H1 (cell line): Measurements from ENCODE around the gene TFF1. TPM values are rescaled to one million over a fixed set of nuclear protein-coding genes. Genes with fewer than 3 reads are reported as not detected.

Source experiments
- CTCF ChIA-PET: fragments of 300-600 bp; sonication (Branson Sonifier 250); formaldehyde crosslinking; loops from one replicate; lab custom pipeline; 2021; ENCODE audit not compliant: partially characterized antibody; lab: Charles Lee
- POLR2A ChIA-PET: fragments of 300-600 bp; sonication (Branson Sonifier 250); formaldehyde crosslinking; loops from one replicate; lab custom pipeline; 2021; ENCODE audit warnings: inconsistent platforms; ENCODE audit not compliant: partially characterized antibody; lab: Charles Lee
- DNase-seq, 2 experiments: peaks; one replicate each; pipeline versions ENCODE4 v3.0.0 to v3.0.0-alpha.2; 2010 to 2022; ENCODE audit warnings: low spot score in 2 of 2, low read depth in 1 of 2, mixed read lengths in 1 of 2
- FAIRE-seq: peaks from 2 replicates; lab custom pipeline; 2011; peaks lifted over from hg19 to GRCh38; lab: Jason Lieb, UNC
- H2AFZ ChIP-seq: 2 replicates; pipeline ENCODE4 v1.8.1; 2012; ENCODE audit warnings: low read length, inconsistent platforms
- H2AK5ac ChIP-seq: 2 replicates; pipeline ENCODE4 v1.6.1; 2013; ENCODE audit warnings: low read depth, low read length
- H2BK120ac ChIP-seq: replicated peaks from 2 replicates; pipeline ENCODE3; 2013; ENCODE audit warnings: low read depth, low read length, inconsistent platforms
- H2BK12ac ChIP-seq: 2 replicates; pipeline ENCODE4 v1.6.1; 2013; ENCODE audit warnings: low read depth, low read length
- H2BK15ac ChIP-seq: 2 replicates; pipeline ENCODE4 v1.6.1; 2013; ENCODE audit warnings: low read length
- H2BK20ac ChIP-seq: 2 replicates; pipeline ENCODE4 v1.6.1; 2013; ENCODE audit warnings: low read length
- H2BK5ac ChIP-seq: 2 replicates; pipeline ENCODE4 v1.6.1; 2013; ENCODE audit warnings: low read depth, low read length
- H3K14ac ChIP-seq: 2 replicates; pipeline ENCODE4 v1.6.1; 2013; ENCODE audit warnings: inconsistent platforms; ENCODE audit not compliant: insufficient read length
- H3K18ac ChIP-seq: 2 replicates; pipeline ENCODE4 v1.6.1; 2013; ENCODE audit warnings: low read length; ENCODE audit errors: extremely low read depth
- H3K23ac ChIP-seq: 2 replicates; pipeline ENCODE4 v1.6.1; 2013; ENCODE audit warnings: inconsistent platforms; ENCODE audit not compliant: insufficient read length
- H3K23me2 ChIP-seq: 2 replicates; pipeline ENCODE4 v1.6.1; 2013; ENCODE audit warnings: low read depth, low read length
- H3K27ac ChIP-seq: 2 replicates; pipeline ENCODE4 v1.6.1; 2011; ENCODE audit warnings: low read depth, low read length, inconsistent platforms
- H3K27me3 ChIP-seq, 4 experiments: replicated peaks in 1 of 4; 1 replicate in 1 of 4; 2 replicates in 3 of 4; pipeline versions ENCODE4 v1.6.1 to v1.8.1; 2011 to 2013; ENCODE audit warnings: low read length in 3 of 4, mild to moderate bottlenecking in 3 of 4, inconsistent platforms in 2 of 4, mixed read lengths in 2 of 4, moderate library complexity in 1 of 4; ENCODE audit not compliant: control insufficient read depth in 3 of 4, insufficient read depth in 3 of 4; ENCODE audit errors: extremely low read depth in 1 of 4
- H3K36me3 ChIP-seq, 4 experiments: 2 replicates each; pipeline versions ENCODE4 v1.6.1 to v1.8.1; 2011 to 2013; ENCODE audit warnings: mild to moderate bottlenecking in 4 of 4, low read length in 3 of 4, moderate library complexity in 2 of 4, control low read depth in 1 of 4, inconsistent platforms in 1 of 4; ENCODE audit not compliant: insufficient read depth in 4 of 4, control insufficient read depth in 2 of 4
- H3K4ac ChIP-seq: replicated peaks from 2 replicates; pipeline ENCODE3; 2013; ENCODE audit warnings: low read length, low read depth, mixed read lengths, inconsistent platforms; ENCODE audit not compliant: insufficient read length
- H3K4me1 ChIP-seq, 4 experiments: replicated peaks in 1 of 4; 1 replicate in 1 of 4; 2 replicates in 3 of 4; pipeline versions ENCODE4 v1.6.1 to v1.8.1; 2011 to 2013; ENCODE audit warnings: low read length in 3 of 4, inconsistent platforms in 2 of 4, mixed read lengths in 1 of 4; ENCODE audit not compliant: insufficient read depth in 4 of 4, control insufficient read depth in 3 of 4
- H3K4me2 ChIP-seq, 2 experiments: 2 replicates each; pipeline versions ENCODE4 v1.6.1 to v1.8.1; 2011 to 2013; ENCODE audit warnings: low read depth in 2 of 2, low read length in 2 of 2, control low read depth in 1 of 2, inconsistent platforms in 1 of 2, mild to moderate bottlenecking in 1 of 2; ENCODE audit not compliant: insufficient read depth in 1 of 2
- H3K4me3 ChIP-seq, 4 experiments: fragments of 200-600, 300-600 bp in 1 of 4; sonication (generic), shearing (Covaris generic), sonication (Bioruptor Twin) in 1 of 4; 2 replicates each; pipeline versions ENCODE4 v1.5.1 to v1.8.1; 2011 to 2016; ENCODE audit warnings: low read length in 4 of 4, low read depth in 3 of 4, control low read depth in 2 of 4, inconsistent platforms in 2 of 4, mild to moderate bottlenecking in 2 of 4, mixed read lengths in 1 of 4, moderate library complexity in 1 of 4; ENCODE audit not compliant: insufficient read depth in 2 of 4; ENCODE audit errors: extremely low read depth in 1 of 4
- H3K56ac ChIP-seq: replicated peaks from 2 replicates; pipeline ENCODE3; 2013; ENCODE audit warnings: low read depth, mild to moderate bottlenecking, mixed read lengths, low read length, inconsistent platforms; ENCODE audit not compliant: insufficient read length
- H3K79me1 ChIP-seq: 2 replicates; pipeline ENCODE4 v1.6.1; 2013; ENCODE audit warnings: low read depth, low read length, control low read depth
- H3K79me2 ChIP-seq, 2 experiments: 2 replicates each; pipeline versions ENCODE4 v1.6.1 to v1.8.1; 2012 to 2013; ENCODE audit warnings: low read length in 2 of 2, mild to moderate bottlenecking in 2 of 2, inconsistent platforms in 1 of 2; ENCODE audit not compliant: insufficient read depth in 2 of 2, control insufficient read depth in 1 of 2
- H3K9ac ChIP-seq, 4 experiments: replicated peaks in 1 of 4; 1 replicate in 1 of 4; 2 replicates in 3 of 4; pipeline versions ENCODE4 v1.6.1 to v1.8.1; 2011 to 2013; ENCODE audit warnings: low read depth in 3 of 4, low read length in 3 of 4, control low read depth in 2 of 4, mild to moderate bottlenecking in 2 of 4, moderate library complexity in 2 of 4, inconsistent platforms in 1 of 4; ENCODE audit errors: extremely low read depth in 1 of 4
- H3K9me3 ChIP-seq, 2 experiments: 2 replicates each; pipeline versions ENCODE4 v1.6.1 to v1.8.1; 2012 to 2013; ENCODE audit warnings: mild to moderate bottlenecking in 2 of 2, moderate library complexity in 2 of 2, control low read depth in 1 of 2, inconsistent platforms in 1 of 2, low read depth in 1 of 2, low read length in 1 of 2, mixed read lengths in 1 of 2; ENCODE audit not compliant: insufficient read depth in 2 of 2
- H4K20me1 ChIP-seq, 2 experiments: replicated peaks in 1 of 2; 2 replicates each; pipeline versions ENCODE3 to v1.8.1; 2011 to 2013; ENCODE audit warnings: inconsistent platforms in 2 of 2, low read length in 2 of 2, mild to moderate bottlenecking in 1 of 2; ENCODE audit not compliant: insufficient read depth in 2 of 2, control insufficient read depth in 1 of 2
- H4K5ac ChIP-seq: 2 replicates; pipeline ENCODE4 v1.6.1; 2013; ENCODE audit warnings: low read length, low read depth, mixed read lengths, inconsistent platforms; ENCODE audit not compliant: insufficient read length
- H4K8ac ChIP-seq: 2 replicates; pipeline ENCODE4 v1.8.0; 2013; ENCODE audit warnings: mild to moderate bottlenecking, moderate library complexity, low read length, inconsistent platforms; ENCODE audit not compliant: insufficient read depth; ENCODE audit errors: extremely low read depth
- H4K91ac ChIP-seq: replicated peaks from 2 replicates; pipeline ENCODE3; 2013; ENCODE audit warnings: low read length, mixed read lengths, inconsistent platforms; ENCODE audit not compliant: insufficient read length
- BCL11A ChIP-seq, 2 experiments: IDR thresholded peaks; one replicate each; pipeline ENCODE4 v1.6.1; 2011; ENCODE audit warnings: low read depth in 2 of 2, low read length in 2 of 2, mild to moderate bottlenecking in 2 of 2
- CHD1 ChIP-seq: IDR thresholded peaks from 2 replicates; pipeline ENCODE4 v1.6.1; 2012; ENCODE audit warnings: low read depth, low read length, improper control_type of control experiment
- KDM5A ChIP-seq: fragments of 200-600 bp; IDR thresholded peaks from 2 replicates; pipeline ENCODE4 v1.7.1; 2012; ENCODE audit warnings: mild to moderate bottlenecking, low read length, inconsistent platforms, mixed read lengths
- POLR2A ChIP-seq, 2 experiments: IDR thresholded peaks; 1 replicate in 1 of 2; 2 replicates in 1 of 2; pipeline ENCODE4 v1.6.1; 2011; ENCODE audit warnings: low read depth in 2 of 2, low read length in 2 of 2, mild to moderate bottlenecking in 2 of 2; ENCODE audit errors: control extremely low read depth in 1 of 2
- RFX5 ChIP-seq: IDR thresholded peaks from 2 replicates; pipeline ENCODE4 v1.6.1; 2011; ENCODE audit warnings: low read depth, low read length, improper control_type of control experiment, borderline replicate concordance
- RXRA ChIP-seq: IDR thresholded peaks from 2 replicates; pipeline ENCODE4 v1.6.1; 2011; ENCODE audit warnings: low read depth, mild to moderate bottlenecking, low read length, moderate library complexity; ENCODE audit not compliant: insufficient read depth
- SP4 ChIP-seq: IDR thresholded peaks from 2 replicates; pipeline ENCODE4 v1.6.1; 2012; ENCODE audit warnings: low read length, inconsistent platforms
- TEAD4 ChIP-seq: IDR thresholded peaks from 2 replicates; pipeline ENCODE4 v1.6.1; 2012; ENCODE audit warnings: low read depth, low read length, inconsistent platforms, mixed read lengths
- ZNF274 ChIP-seq: IDR thresholded peaks from 2 replicates; pipeline ENCODE4 v1.7.0; 2012; ENCODE audit warnings: low read length, borderline replicate concordance; ENCODE audit errors: extremely low read depth
- WGBS, 2 experiments: shearing (Covaris generic) in 1 of 2; methylation state at CpG; one replicate each; pipeline versions ENCODE4 v1.1.6 to v1.1.7; 2013 to 2015; ENCODE audit warnings: low lambda C conversion rate in 2 of 2, mixed read lengths in 2 of 2, inconsistent platforms in 1 of 2, low coverage in 1 of 2, missing lambda C conversion rate in 1 of 2; ENCODE audit not compliant: insufficient replicate concordance in 2 of 2, insufficient coverage in 1 of 2, insufficient read length in 1 of 2; ENCODE audit errors: extremely low coverage in 1 of 2, missing lambda C conversion rate in 1 of 2; 5-methylcytosine and 5-hydroxymethylcytosine counted together
- polyA plus RNA-seq, 7 experiments: library from polyadenylated mRNA; depleted of rRNA in 3 of 7; stranded (reverse) in 5 of 7; unstranded in 2 of 7; fragments of >200 nt in 5 of 7; fragments of 200-250 nt in 2 of 7; gene quantifications; 1 replicate in 5 of 7; 2 replicates in 1 of 7; 4 replicates in 1 of 7; pipeline versions ENCODE4 v1.2.1 to v1.2.3, GENCODE V29; 2011 to 2013; ENCODE audit warnings: missing spikeins in 2 of 7, mixed read lengths in 2 of 7
- total RNA-seq: library from RNA; stranded (reverse); fragmentation: NEBNext Ultra II Directional; extraction: Animal tissue kit (Norgen Biotek cat#: 25700); gene quantifications from 2 replicates; pipeline ENCODE4 v1.2.1, GENCODE V29; 2021
- TF ChIP-seq, protein P1 (sequence below), 3 experiments: IDR thresholded peaks; 1 replicate in 2 of 3; 2 replicates in 1 of 3; pipeline versions ENCODE4 v1.5.1 to v1.6.1; 2011; ENCODE audit warnings: low read length in 3 of 3, mild to moderate bottlenecking in 3 of 3, inconsistent platforms in 2 of 3, low read depth in 1 of 3, moderate library complexity in 1 of 3; ENCODE audit not compliant: insufficient read depth in 1 of 3; ENCODE audit errors: control extremely low read depth in 1 of 3
- TF ChIP-seq, protein P2 (sequence below): IDR thresholded peaks from 2 replicates; pipeline ENCODE4 v1.6.1; 2011; ENCODE audit warnings: low read length, improper control_type of control experiment

TFF1 gene
- total and polyA plus RNA-seq, 2 of the 8 experiments (the other 6 are each of a cell fraction or from before 2014, with no cell fraction given) = not detected

DNA sequence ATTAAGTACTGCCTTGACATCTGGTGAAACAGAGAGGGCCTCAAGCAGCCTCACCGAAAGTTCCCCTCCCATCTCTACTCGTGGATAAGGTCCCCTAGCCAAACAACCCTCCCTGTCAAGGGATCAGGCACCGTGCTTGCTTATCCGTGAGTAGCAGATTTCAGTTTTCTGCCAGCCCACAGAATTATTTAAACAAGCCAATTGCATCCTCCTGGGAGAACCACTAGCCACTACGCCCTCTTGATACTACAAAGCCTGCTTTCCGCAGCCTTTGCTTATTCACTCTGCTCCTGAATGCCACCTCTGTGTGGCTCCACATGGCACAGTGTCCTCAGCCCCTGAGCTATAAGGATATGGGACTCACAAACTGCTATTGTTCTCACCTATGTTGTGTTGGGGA, 9.7 kb downstream of the TFF1 start:
- no peak overlapping the region for H3K27ac ChIP-seq
- H3K23ac ChIP-seq = no peak overlapping the region
- peaks cover 8 to 9% of the 10 kb centered on the region in 2 experiments for H3K9me3 ChIP-seq
- H3K4ac ChIP-seq = no peak overlapping the region
- no peak overlapping the region for H3K9ac ChIP-seq
- no peak overlapping the region for H2BK12ac ChIP-seq
- no peak overlapping the region for H3K14ac ChIP-seq
- no peaks in the 10 kb centered on the region for H3K23me2 ChIP-seq
- no peaks in the 10 kb centered on the region; the same call in 1 of the 2 replicates for H3K79me1 ChIP-seq
- H3K4me3 ChIP-seq = no peak overlapping the region
- no peak for DNase-seq
- no peak overlapping the region for H4K5ac ChIP-seq
- no peak overlapping the region for H2BK20ac ChIP-seq
- H4K8ac ChIP-seq = no peak overlapping the region
- 56% methylated on average over 6 of the region's 6 CpGs; no CpG with 5 or more reads in 1 of the 2 experiments for WGBS, 2 experiments
- no peak for FAIRE-seq
- CTCF ChIA-PET = interaction anchor here (1.5 to 5.0 kb wide), 2 partner anchors 9 to 18 kb away, joined by 8 to 22 read pairs; no protein-coding TSS in a partner anchor
- H2AFZ ChIP-seq = no peak overlapping the region
- no peak overlapping the region for H2BK120ac ChIP-seq
- H3K79me2 ChIP-seq = no peaks in the 10 kb centered on the region
- H4K91ac ChIP-seq = no peak overlapping the region
- POLR2A ChIA-PET = no interaction called here
- no peak overlapping the region for H2BK5ac ChIP-seq
- no peak overlapping the region for H2AK5ac ChIP-seq
- no peak overlapping the region for H3K56ac ChIP-seq
- no peak overlapping the region for H3K18ac ChIP-seq
- no peaks in the 10 kb centered on the region for H3K27me3 ChIP-seq
- H3K4me2 ChIP-seq = no peak overlapping the region
- no peaks in the 10 kb centered on the region for H3K4me1 ChIP-seq
- no peaks in the 10 kb centered on the region for H3K36me3 ChIP-seq
- H2BK15ac ChIP-seq = no peak overlapping the region
- H4K20me1 ChIP-seq = no peaks in the 10 kb centered on the region
- TF ChIP-seq CHD1 = no peak
- no peak for TF ChIP-seq ZNF274
- no peak for TF ChIP-seq SP4
- TF ChIP-seq, protein P1, sequence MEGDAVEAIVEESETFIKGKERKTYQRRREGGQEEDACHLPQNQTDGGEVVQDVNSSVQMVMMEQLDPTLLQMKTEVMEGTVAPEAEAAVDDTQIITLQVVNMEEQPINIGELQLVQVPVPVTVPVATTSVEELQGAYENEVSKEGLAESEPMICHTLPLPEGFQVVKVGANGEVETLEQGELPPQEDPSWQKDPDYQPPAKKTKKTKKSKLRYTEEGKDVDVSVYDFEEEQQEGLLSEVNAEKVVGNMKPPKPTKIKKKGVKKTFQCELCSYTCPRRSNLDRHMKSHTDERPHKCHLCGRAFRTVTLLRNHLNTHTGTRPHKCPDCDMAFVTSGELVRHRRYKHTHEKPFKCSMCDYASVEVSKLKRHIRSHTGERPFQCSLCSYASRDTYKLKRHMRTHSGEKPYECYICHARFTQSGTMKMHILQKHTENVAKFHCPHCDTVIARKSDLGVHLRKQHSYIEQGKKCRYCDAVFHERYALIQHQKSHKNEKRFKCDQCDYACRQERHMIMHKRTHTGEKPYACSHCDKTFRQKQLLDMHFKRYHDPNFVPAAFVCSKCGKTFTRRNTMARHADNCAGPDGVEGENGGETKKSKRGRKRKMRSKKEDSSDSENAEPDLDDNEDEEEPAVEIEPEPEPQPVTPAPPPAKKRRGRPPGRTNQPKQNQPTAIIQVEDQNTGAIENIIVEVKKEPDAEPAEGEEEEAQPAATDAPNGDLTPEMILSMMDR (IDR thresholded peaks at IDR 0.05; ENCODE audit: control extremely low read depth in 1 of 3, insufficient read depth in 1 of 3, low read depth in 1 of 3, low read length in 3 of 3) = no peak
- no peak for TF ChIP-seq BCL11A (IDR thresholded peaks at IDR 0.05; ENCODE audit: low read depth in 2 of 2, low read length in 2 of 2)
- no peak for TF ChIP-seq RXRA
- no peak for TF ChIP-seq POLR2A (IDR thresholded peaks at IDR 0.05; ENCODE audit: control extremely low read depth in 1 of 2, low read depth in 2 of 2, low read length in 2 of 2)
- no peak for TF ChIP-seq TEAD4
- TF ChIP-seq, protein P2, sequence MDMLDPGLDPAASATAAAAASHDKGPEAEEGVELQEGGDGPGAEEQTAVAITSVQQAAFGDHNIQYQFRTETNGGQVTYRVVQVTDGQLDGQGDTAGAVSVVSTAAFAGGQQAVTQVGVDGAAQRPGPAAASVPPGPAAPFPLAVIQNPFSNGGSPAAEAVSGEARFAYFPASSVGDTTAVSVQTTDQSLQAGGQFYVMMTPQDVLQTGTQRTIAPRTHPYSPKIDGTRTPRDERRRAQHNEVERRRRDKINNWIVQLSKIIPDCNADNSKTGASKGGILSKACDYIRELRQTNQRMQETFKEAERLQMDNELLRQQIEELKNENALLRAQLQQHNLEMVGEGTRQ = no peak
- TF ChIP-seq KDM5A = no peak
- TF ChIP-seq RFX5 = no peak
